Mucosa of descending colon (tissue), 3 donors: ENCODE measurements around the gene NACAD. TPM values are rescaled to one million over a fixed set of nuclear protein-coding genes. Genes with fewer than 3 reads are reported as not detected.

Experiments
- ATAC-seq: fragments of 200-7000 bp; cut with Tn5 transposase; one replicate; pipeline ENCODE4 v1.9.1; 2020; ENCODE audit warnings: mild to moderate bottlenecking, moderate library complexity
- DNase-seq, 3 donors: peaks; one replicate each; pipeline ENCODE4 v3.0.0-alpha.2; 2020
- H3K36me3 ChIP-seq: fragments of 200-600 bp; one replicate; pipeline ENCODE4 v1.8.0; 2021; ENCODE audit warnings: low read depth, mild to moderate bottlenecking
- H3K4me1 ChIP-seq: fragments of 200-600 bp; one replicate; pipeline ENCODE4 v1.8.0; 2021; ENCODE audit warnings: low read depth, mild to moderate bottlenecking
- H3K4me3 ChIP-seq: fragments of 200-600 bp; one replicate; pipeline ENCODE4 v1.8.0; 2021; ENCODE audit warnings: mild to moderate bottlenecking
- H3K9me3 ChIP-seq: fragments of 200-600 bp; one replicate; pipeline ENCODE4 v1.8.0; 2021; ENCODE audit warnings: mild to moderate bottlenecking
- CTCF ChIP-seq: fragments of 200-600 bp; IDR thresholded peaks from one replicate; pipeline ENCODE4 v1.8.0; 2022; ENCODE audit warnings: antibody characterized with exemption, mild to moderate bottlenecking
- intact Hi-C, 2 donors: fragments of 100-400 bp; cut with DNase I in 1 of 2; cut with micrococcal nuclease in 1 of 2; formaldehyde crosslinking; loops; one replicate each; pipeline versions ENCODE4 v1.11.0 to v1.11.1; 2022; cut with DNase I, micrococcal nuclease
- total RNA-seq, 3 donors: library from RNA; stranded (reverse); fragmentation: NEBNext Ultra II Directional in 2 of 3; extraction: Animal tissue kit (Norgen Biotek cat#: 25700) in 2 of 3; gene quantifications; one replicate each; pipeline versions ENCODE4 v1.2.1 to v1.2.4, GENCODE V29; 2021 to 2023
- donor health status: DM: no; HTN: no; CAD: no; lungs with moderate emphysema.
- donor health status: DM: no; HTN: no; CAD: no.
- donor health status: DM: no; HTN: yes; CAD: no.

The NACAD gene
- total RNA-seq, 3 donors from 2014 or later, result 0.49 to 14.5 (median 1.2) TPM

GRCh38 chr7:45072131-45073030 is 16.4 kb downstream of the NACAD start:
- Histone ChIP-seq H3K4me1 (peaks cover 7% of the 10 kb centered on the region), H3K9me3 (no peaks in the 10 kb centered on the region), H3K4me3 (no peak overlapping the region), H3K36me3 (peaks cover 10% of the 10 kb centered on the region)
- DNase-seq, result no peak
- TF ChIP-seq CTCF, result no peak
- intact Hi-C loops, result no loop called here
- ATAC-seq, result no peak

DNA sequence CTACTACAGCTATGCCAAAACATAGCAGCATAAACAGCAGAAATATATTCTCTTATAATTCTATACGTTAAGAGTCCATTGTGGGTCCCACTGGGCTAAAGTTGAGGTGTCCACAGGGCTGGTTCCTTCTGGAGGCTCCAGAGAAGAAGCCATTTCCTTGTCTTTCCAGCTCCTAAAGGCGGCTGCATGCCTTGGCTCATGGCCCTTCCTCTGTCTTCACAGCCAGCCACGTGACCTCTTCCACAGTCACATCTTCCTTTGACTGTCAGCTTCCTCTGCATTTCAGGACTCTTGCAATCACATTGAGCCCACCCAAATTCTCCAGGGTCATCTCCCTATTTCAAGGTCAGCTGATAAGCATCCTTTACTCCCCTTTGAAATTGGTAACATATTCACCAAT is 17.2 kb downstream of the NACAD start:
- ATAC-seq (no peak), DNase-seq (no peak)
- Histone ChIP-seq H3K36me3 (peaks cover 10% of the 10 kb centered on the region), H3K4me3 (no peak overlapping the region), H3K4me1 (peaks cover 7% of the 10 kb centered on the region), H3K9me3 (no peaks in the 10 kb centered on the region)
- TF ChIP-seq CTCF, result no peak
- intact Hi-C loops, result no loop called here

GRCh38 chr7:45070254-45070642 is 18.5 kb downstream of the NACAD start:
- no peak for TF ChIP-seq CTCF
- Histone ChIP-seq H3K4me3 (no peak overlapping the region), H3K4me1 (peaks cover 7% of the 10 kb centered on the region), H3K36me3 (peaks cover 3% of the 10 kb centered on the region), H3K9me3 (no peaks in the 10 kb centered on the region)
- no peak for ATAC-seq
- no peak for DNase-seq
- intact Hi-C loops, result no loop called here

DNA sequence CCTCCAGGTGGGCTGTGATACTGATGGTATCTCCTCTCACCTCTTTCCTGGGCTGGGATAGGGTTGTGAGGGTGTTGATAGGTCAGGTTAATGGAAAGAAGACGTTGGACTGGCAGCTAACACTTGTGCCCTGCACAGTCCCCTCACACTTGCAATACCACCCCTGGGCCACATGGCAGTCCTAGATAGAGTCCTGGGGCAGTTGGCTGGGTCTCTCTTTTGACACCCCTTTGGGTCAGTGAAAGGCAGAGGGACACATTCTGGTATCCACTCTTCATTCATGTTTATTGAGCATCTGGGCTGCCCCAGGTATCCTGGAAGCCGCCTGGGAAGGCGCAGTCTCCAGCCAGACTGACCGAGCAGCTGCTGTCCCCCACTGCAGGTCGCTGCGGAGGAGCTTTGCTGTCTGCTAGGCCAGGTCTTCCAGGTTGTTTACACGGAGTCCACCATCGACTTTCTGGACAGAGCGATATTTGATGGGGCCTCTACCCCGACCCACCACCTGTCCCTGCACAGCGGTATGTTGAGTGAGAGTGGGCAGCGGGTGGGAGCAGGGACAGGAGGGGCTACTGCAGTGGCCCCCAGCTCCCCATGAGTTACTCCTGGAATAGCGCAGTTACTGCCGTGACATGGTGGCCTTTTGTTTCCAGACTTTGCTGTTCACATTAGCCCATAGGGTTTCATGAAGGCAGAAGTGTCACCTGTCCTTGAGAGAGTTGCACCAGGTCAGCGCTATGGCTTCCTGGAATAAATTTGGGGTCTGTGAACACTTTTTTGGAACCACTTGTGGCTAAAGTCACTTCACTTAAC is 19.1 kb downstream of the NACAD start:
- Histone ChIP-seq H3K9me3 (no peaks in the 10 kb centered on the region), H3K4me3 (no peak overlapping the region), H3K36me3 (peaks cover 3% of the 10 kb centered on the region), H3K4me1 (peaks cover 7% of the 10 kb centered on the region)
- DNase-seq, result no peak
- intact Hi-C loops, result no loop called here
- no peak for ATAC-seq
- TF ChIP-seq CTCF, result no peak

DNA sequence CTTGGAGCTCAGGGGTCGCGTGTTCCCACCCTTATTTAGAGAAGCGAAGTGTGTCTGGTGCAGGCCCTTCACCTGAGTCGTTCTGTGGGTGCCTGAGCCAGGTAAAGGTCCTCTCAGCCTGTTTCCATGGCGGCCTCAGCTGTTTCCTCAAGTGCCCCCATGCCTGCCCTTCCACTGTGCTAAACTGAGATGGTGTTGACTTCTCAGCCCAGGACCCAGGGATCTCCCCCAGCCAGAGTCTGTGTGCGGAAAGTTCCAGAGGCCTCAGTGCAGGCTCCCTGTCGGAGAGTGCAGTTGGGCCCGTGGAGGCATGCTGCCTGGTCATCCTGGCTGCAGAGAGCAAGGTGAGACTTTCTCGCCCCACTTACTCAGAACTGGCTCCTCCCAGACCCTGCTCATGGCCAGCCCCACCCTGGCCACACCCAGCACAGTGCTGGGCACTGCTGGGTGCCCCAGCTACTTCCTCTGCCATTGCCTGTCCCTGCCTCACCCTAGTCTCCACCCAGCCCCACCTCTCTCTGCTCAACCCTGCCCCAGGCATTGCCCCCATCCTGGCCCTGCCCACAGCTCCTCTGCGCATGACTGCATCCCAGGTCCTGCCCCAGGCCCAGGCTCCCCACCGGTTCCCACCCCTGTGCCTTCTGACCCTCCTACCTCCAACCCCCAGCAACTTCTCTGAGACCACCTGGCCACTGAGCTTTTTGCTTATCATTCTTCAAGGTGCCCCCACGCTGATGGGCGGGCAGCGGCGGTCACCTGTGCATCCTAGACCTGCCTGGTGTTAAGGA is 20.3 kb downstream of the NACAD start:
- Histone ChIP-seq H3K4me3 (no peak overlapping the region), H3K36me3 (no peaks in the 10 kb centered on the region), H3K9me3 (no peaks in the 10 kb centered on the region), H3K4me1 (peaks cover 7% of the 10 kb centered on the region)
- DNase-seq (peak; percentile 14 to 65 (median 57)), ATAC-seq (peak; percentile 87)
- TF ChIP-seq CTCF, result no peak
- intact Hi-C loops, result no loop called here
